Cardiac fibroblast (primary cell): Measurements from ENCODE around the gene FBXO5.
"Not testable (repeated sequence)": the region's sequence is repeated elsewhere in the genome, so short reads cannot be mapped to it uniquely, and the experiment has no call there.

Experiments used
- DNase-seq, 2 donors: peaks; one replicate each; pipeline versions ENCODE4 v3.0.0 to v3.0.0-alpha.2; 2010; ENCODE audit warnings: low read depth in 2 of 2
- H3K4me3 ChIP-seq, 2 donors: replicated peaks in 1 of 2; 1 replicate in 1 of 2; 2 replicates in 1 of 2; pipeline ENCODE4 v1.5.1; 2011; ENCODE audit warnings: low read depth in 2 of 2, low read length in 2 of 2, mild to moderate bottlenecking in 2 of 2, moderate library complexity in 1 of 2
- CTCF ChIP-seq: IDR thresholded peaks from one replicate; pipeline ENCODE4 v1.5.1; 2011; ENCODE audit warnings: low read depth, mild to moderate bottlenecking, low read length, inconsistent platforms

FBXO5 gene

DNA sequence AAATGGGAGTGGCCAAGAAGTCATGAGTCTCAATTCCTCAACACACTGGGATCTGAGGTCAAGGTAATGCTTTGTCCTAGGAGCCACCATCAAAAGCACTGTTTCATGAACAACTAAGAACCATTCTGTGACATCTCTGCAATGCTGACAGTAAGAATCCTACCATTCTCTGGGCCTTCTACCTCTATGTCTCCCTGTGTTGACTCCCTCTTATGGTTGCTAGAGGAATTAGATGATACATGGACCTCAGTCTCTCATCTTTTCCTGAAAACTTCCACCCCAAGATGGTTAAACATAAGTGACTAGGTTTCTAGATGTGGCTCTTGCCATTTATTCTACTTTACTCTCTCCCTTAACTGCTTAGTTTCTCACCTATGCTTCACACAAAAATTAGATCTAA lies 10.6 kb upstream of the FBXO5 start:
- TF ChIP-seq CTCF, result peak; percentile 31
- H3K4me3 ChIP-seq, result no peak overlapping the region
- DNase-seq, result no peak

- TF ChIP-seq CTCF, result no peak
- no peak for DNase-seq
- no peak overlapping the region for H3K4me3 ChIP-seq
These were observed 4.1 kb upstream of the FBXO5 start for GRCh38 chr6:152986978-152987377.

GRCh38 chr6:152985300-152985699 lies 2.5 kb upstream of the FBXO5 start:
- not testable (repeated sequence) for H3K4me3 ChIP-seq, DNase-seq

DNA sequence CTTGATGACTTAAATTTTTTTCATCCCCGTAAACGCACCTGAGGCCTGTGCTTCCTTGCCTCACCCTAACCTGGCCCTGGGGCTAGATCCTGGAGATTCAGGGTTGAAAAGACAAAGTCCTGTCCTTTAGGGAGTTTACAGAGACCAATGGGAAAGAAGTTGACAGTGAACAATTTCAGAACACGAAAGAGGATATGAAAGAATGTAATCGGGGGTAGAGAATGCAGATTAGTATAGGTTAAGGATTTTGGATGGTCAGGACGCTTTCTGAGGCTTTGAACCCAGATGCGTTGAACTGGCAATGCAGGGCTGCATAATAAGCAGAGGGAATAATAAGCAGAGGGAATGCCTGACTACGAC lies 1.7 kb upstream of the FBXO5 start:
- peak in 1 of 2 donors; percentile 19 for DNase-seq
- peak overlapping the region; percentile 69 to 88 for H3K4me3 ChIP-seq
- no peak for TF ChIP-seq CTCF

GRCh38 chr6:152983637-152984512 lies 1.0 kb upstream of the FBXO5 start:
- TF ChIP-seq CTCF, result no peak
- peak; percentile 83 to 88 for DNase-seq
- peak overlapping the region; percentile 69 to 88 for H3K4me3 ChIP-seq

DNA sequence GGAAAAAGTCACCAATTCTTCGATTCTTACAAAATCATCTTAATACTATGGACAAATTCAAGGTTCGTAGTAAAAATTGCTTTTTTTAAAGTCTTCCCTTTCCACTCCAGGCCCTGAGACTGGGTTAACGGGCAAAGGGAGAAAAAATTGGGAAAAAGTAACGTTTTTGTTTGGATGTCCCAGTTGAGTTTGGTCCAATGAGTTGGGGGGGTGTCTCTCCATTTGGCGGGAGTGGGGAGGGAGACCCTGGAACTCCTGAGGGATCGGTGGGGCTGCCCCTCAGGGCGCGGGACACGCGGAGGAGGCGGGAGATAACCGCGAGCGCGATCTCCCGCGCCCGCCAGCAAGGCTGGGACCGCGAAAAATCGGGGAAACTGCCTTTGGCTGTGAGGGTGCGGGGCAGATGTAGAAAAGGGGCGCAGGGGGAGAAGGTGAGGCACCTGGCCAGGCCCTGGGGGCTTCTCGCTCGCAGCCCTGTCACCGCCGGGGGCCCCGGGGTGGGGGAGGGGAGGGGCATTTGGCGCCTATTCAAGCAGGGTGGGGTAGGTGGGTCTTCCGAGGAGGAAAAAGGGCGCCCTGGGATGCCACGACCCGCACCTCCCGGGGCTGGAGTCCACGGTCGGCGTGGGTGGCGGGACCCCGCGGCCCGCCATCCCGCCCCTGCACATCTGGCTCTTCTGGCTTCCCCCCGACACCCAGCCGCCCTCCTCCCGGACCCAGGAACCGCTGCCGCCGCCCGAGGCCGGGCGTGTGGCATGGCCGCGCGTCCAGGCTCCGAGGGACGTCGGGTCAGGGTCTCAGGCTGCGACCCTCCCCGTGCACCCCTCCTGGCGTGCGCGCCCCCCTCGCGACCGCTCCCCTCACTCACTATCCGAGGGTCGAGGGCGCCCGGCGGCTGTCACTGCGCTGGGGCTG lies 595 bp downstream of the FBXO5 start:
- TF ChIP-seq CTCF, result no peak
- H3K4me3 ChIP-seq, result peak overlapping the region; percentile 69 to 88
- no peak for DNase-seq

- TF ChIP-seq CTCF, result no peak
- peak overlapping the region in 1 of 2 donors; percentile 88 for H3K4me3 ChIP-seq
- no peak for DNase-seq
These were observed 1.6 kb downstream of the FBXO5 start for GRCh38 chr6:152981219-152981618.
